Naive B cell (primary cell): ENCODE measurements around the gene SYT8. TPM values are rescaled to one million over a fixed set of nuclear protein-coding genes. Genes with fewer than 3 reads are reported as not detected.
"Not testable (repeated sequence)": the region's sequence is repeated elsewhere in the genome, so short reads cannot be mapped to it uniquely, and the experiment has no call there.

ENCODE experiments used
- ATAC-seq, 2 donors: fragments of 150-1000 bp; cut with Tn5 transposase; 2 replicates each; pipeline ENCODE4 v1.10.0; 2021; ENCODE audit warnings: low read depth in 2 of 2, mild to moderate bottlenecking in 2 of 2, moderate library complexity in 2 of 2
- DNase-seq: peaks from one replicate; pipeline ENCODE4 v3.0.0; 2022
- H3K27ac Mint-ChIP-seq, 6 donors: one replicate each; pipeline ENCODE4 v1.8.0; 2020 to 2022; ENCODE audit warnings: mild to moderate bottlenecking in 6 of 6, mixed read lengths in 6 of 6, moderate library complexity in 5 of 6, inconsistent platforms in 2 of 6
- H3K27me3 Mint-ChIP-seq, 3 donors: one replicate each; pipeline ENCODE4 v1.8.0; 2021 to 2022; ENCODE audit warnings: mixed read lengths in 3 of 3, mild to moderate bottlenecking in 1 of 3
- H3K36me3 Mint-ChIP-seq, 2 donors: one replicate each; pipeline ENCODE4 v1.8.0; 2020 to 2022; ENCODE audit warnings: mixed read lengths in 2 of 2, inconsistent platforms in 1 of 2, mild to moderate bottlenecking in 1 of 2
- H3K4me1 Mint-ChIP-seq, 3 donors: one replicate each; pipeline ENCODE4 v1.8.0; 2020 to 2022; ENCODE audit warnings: mixed read lengths in 3 of 3, inconsistent platforms in 1 of 3, mild to moderate bottlenecking in 1 of 3, moderate library complexity in 1 of 3
- H3K4me3 Mint-ChIP-seq, 8 donors: one replicate each; pipeline ENCODE4 v1.8.0; 2020 to 2022; ENCODE audit warnings: mild to moderate bottlenecking in 8 of 8, mixed read lengths in 8 of 8, moderate library complexity in 8 of 8, inconsistent platforms in 2 of 8
- H3K9me3 Mint-ChIP-seq, 7 donors: one replicate each; pipeline ENCODE4 v1.8.0; 2020 to 2022; ENCODE audit warnings: mixed read lengths in 7 of 7, mild to moderate bottlenecking in 5 of 7, inconsistent platforms in 2 of 7, moderate library complexity in 1 of 7
- polyA plus RNA-seq, 6 donors: library from polyadenylated mRNA; unstranded; fragments of 300-500 nt; fragmentation: Illumina TruSeq; gene quantifications; one replicate each; pipeline ENCODE4 v1.2.3, GENCODE V29; 2021; ENCODE audit warnings: low read depth in 6 of 6

SYT8 gene
- polyA plus RNA-seq, 6 donors from 2014 or later: not detected

- H3K27me3 Mint-ChIP-seq, H3K9me3 Mint-ChIP-seq, ATAC-seq, DNase-seq, H3K36me3 Mint-ChIP-seq, H3K4me3 Mint-ChIP-seq: not testable (repeated sequence)
- Mint-ChIP-seq H3K4me1 (peaks cover 40 to 63% (median 48%) of the 10 kb centered on the region in 3 donors), H3K27ac (peak overlapping the region in 1 of 6 donors; percentile 47)
Observed at GRCh38 chr11:1874441-1875092, 39.8 kb downstream of the SYT8 start.

- H3K9me3 Mint-ChIP-seq: no peaks in the 10 kb centered on the region
- no peaks in the 10 kb centered on the region for H3K36me3 Mint-ChIP-seq
- no peak for ATAC-seq
- H3K27ac Mint-ChIP-seq: peak overlapping the region in 4 of 6 donors; percentile 47 to 71 (median 58)
- no peaks in the 10 kb centered on the region for H3K27me3 Mint-ChIP-seq
- peaks cover 40 to 63% (median 50%) of the 10 kb centered on the region in 3 donors for H3K4me1 Mint-ChIP-seq
- H3K4me3 Mint-ChIP-seq: no peak overlapping the region
- no peak for DNase-seq
Observed at GRCh38 chr11:1875093-1875850, 40.5 kb downstream of the SYT8 start.

GRCh38 chr11:1875851-1876301, 41.1 kb downstream of the SYT8 start:
- ATAC-seq, H3K36me3 Mint-ChIP-seq, H3K27me3 Mint-ChIP-seq, H3K9me3 Mint-ChIP-seq, DNase-seq, H3K4me3 Mint-ChIP-seq: not testable (repeated sequence)
- Mint-ChIP-seq H3K27ac (peak overlapping the region in 1 of 6 donors; percentile 41), H3K4me1 (peaks cover 40 to 63% (median 50%) of the 10 kb centered on the region in 3 donors)

GRCh38 chr11:1876361-1877063, 41.7 kb downstream of the SYT8 start:
- ATAC-seq (no peak), DNase-seq (no peak)
- H3K9me3 Mint-ChIP-seq: no peaks in the 10 kb centered on the region
- peak overlapping the region in 2 of 6 donors; percentile 38 to 41 for H3K27ac Mint-ChIP-seq
- H3K27me3 Mint-ChIP-seq: no peaks in the 10 kb centered on the region
- peaks cover 38 to 61% (median 52%) of the 10 kb centered on the region in 3 donors for H3K4me1 Mint-ChIP-seq
- H3K36me3 Mint-ChIP-seq: no peaks in the 10 kb centered on the region
- H3K4me3 Mint-ChIP-seq: no peak overlapping the region

GRCh38 chr11:1877211-1878136, 42.7 kb downstream of the SYT8 start:
- peaks cover 34 to 58% (median 47%) of the 10 kb centered on the region in 3 donors for H3K4me1 Mint-ChIP-seq
- no peak for ATAC-seq
- no peaks in the 10 kb centered on the region for H3K36me3 Mint-ChIP-seq
- H3K27me3 Mint-ChIP-seq: no peaks in the 10 kb centered on the region
- H3K9me3 Mint-ChIP-seq: no peaks in the 10 kb centered on the region
- H3K4me3 Mint-ChIP-seq: peak overlapping the region in 2 of 8 donors; percentile 8 to 35
- no peak for DNase-seq
- H3K27ac Mint-ChIP-seq: peak overlapping the region in 5 of 6 donors; percentile 54 to 82 (median 70)

GRCh38 chr11:1878137-1879031, 43.6 kb downstream of the SYT8 start:
- H3K27ac Mint-ChIP-seq: peak overlapping the region in 1 of 6 donors; percentile 77
- H3K4me1 Mint-ChIP-seq: peaks cover 31 to 55% (median 43%) of the 10 kb centered on the region in 3 donors
- no peak for ATAC-seq
- no peaks in the 10 kb centered on the region for H3K27me3 Mint-ChIP-seq
- no peaks in the 10 kb centered on the region for H3K36me3 Mint-ChIP-seq
- no peak for DNase-seq
- H3K4me3 Mint-ChIP-seq: no peak overlapping the region
- H3K9me3 Mint-ChIP-seq: no peaks in the 10 kb centered on the region

GRCh38 chr11:1879342-1879940, 44.7 kb downstream of the SYT8 start:
- H3K9me3 Mint-ChIP-seq: no peaks in the 10 kb centered on the region
- H3K27me3 Mint-ChIP-seq: no peaks in the 10 kb centered on the region
- ATAC-seq (no peak), DNase-seq (no peak)
- H3K4me3 Mint-ChIP-seq: peak overlapping the region in 1 of 8 donors; percentile 29
- H3K27ac Mint-ChIP-seq: peak overlapping the region in 4 of 6 donors; percentile 13 to 67 (median 55)
- H3K4me1 Mint-ChIP-seq: peaks cover 27 to 55% (median 45%) of the 10 kb centered on the region in 3 donors
- H3K36me3 Mint-ChIP-seq: no peaks in the 10 kb centered on the region

- no peaks in the 10 kb centered on the region for H3K9me3 Mint-ChIP-seq
- peak overlapping the region in 3 of 8 donors; percentile 39 to 70 (median 42) for H3K4me3 Mint-ChIP-seq
- peak overlapping the region in 5 of 6 donors; percentile 13 to 81 (median 66) for H3K27ac Mint-ChIP-seq
- DNase-seq (no peak), ATAC-seq (no peak)
- no peaks in the 10 kb centered on the region for H3K36me3 Mint-ChIP-seq
- peaks cover 27 to 55% (median 44%) of the 10 kb centered on the region in 3 donors for H3K4me1 Mint-ChIP-seq
- H3K27me3 Mint-ChIP-seq: no peaks in the 10 kb centered on the region
Observed at GRCh38 chr11:1879941-1880720, 45.3 kb downstream of the SYT8 start.

- DNase-seq: no peak
- Mint-ChIP-seq H3K36me3 (no peaks in the 10 kb centered on the region), H3K27me3 (no peaks in the 10 kb centered on the region), H3K4me1 (peaks cover 23 to 55% (median 41%) of the 10 kb centered on the region in 3 donors), H3K4me3 (peak overlapping the region in 5 of 8 donors; percentile 9 to 70 (median 42)), H3K9me3 (no peaks in the 10 kb centered on the region), H3K27ac (peak overlapping the region; percentile 16 to 90 (median 75))
- ATAC-seq: no peak
Observed at GRCh38 chr11:1880746-1881441, 46.1 kb downstream of the SYT8 start.

- peak; percentile 29 for DNase-seq
- Mint-ChIP-seq H3K27me3 (no peaks in the 10 kb centered on the region), H3K27ac (peak overlapping the region in 5 of 6 donors; percentile 32 to 90 (median 46))
Observed at GRCh38 chr11:1881442-1882264, 46.9 kb downstream of the SYT8 start.

More at GRCh38 chr11:1881442-1882264, 46.9 kb downstream of the SYT8 start:
- Mint-ChIP-seq H3K9me3 (no peaks in the 10 kb centered on the region), H3K4me1 (peaks cover 18 to 49% (median 39%) of the 10 kb centered on the region in 3 donors), H3K36me3 (no peaks in the 10 kb centered on the region), H3K4me3 (peak overlapping the region in 5 of 8 donors; percentile 47 to 61 (median 54))
- ATAC-seq: peak; percentile 58 to 66
